ENCODE measurements around the gene TBC1D32. TPM values are rescaled to one million over a fixed set of nuclear protein-coding genes. Genes with fewer than 3 reads are reported as not detected.

TBC1D32 gene
- total RNA-seq, 1 experiment from 2014 or later: 5.2 TPM

DNA sequence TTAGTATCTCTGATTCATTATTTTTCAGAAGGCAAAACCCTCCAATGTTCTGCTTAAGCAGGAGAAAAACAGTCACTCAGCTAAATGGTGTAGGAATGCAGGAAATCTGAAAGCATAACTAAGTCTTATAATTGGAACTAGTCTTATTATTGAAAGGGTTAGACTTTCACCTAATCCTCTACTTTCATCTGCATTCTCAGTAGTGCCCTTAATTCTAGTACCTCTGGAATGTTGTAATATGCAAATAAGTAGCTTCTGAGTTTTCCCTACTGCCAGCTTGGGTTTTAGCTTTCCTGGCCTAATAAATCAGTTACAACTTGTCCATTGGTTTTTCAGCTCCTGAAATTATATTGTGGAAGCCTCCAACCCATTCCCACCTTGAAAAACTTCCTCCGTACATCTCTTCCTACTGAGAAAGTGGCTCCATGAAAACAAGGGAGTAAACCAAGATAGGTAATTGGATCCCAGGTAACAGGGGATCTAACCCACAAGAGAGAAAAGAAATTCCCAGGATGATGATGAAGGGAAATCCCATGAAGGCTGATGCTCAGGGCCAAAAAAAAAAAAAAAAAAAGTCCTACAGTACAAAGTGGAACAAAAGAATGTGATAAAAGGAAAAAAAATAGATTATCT is 147.0 kb downstream of the TBC1D32 start:
- ATAC-seq (peak; percentile 66), DNase-seq (ENCODE audit: low spot score) (no peak)
- CTCF ChIA-PET: no interaction called here
- H3K27me3 Mint-ChIP-seq (ENCODE audit: low read depth): no peaks in the 10 kb centered on the region
- no peak overlapping the region for H3K4me3 Mint-ChIP-seq
- H3K4me1 Mint-ChIP-seq: peaks cover 12% of the 10 kb centered on the region
- H3K36me3 Mint-ChIP-seq: no peaks in the 10 kb centered on the region
- no peak overlapping the region for H3K27ac Mint-ChIP-seq
- POLR2A ChIA-PET: interaction anchor here (0.7 kb wide), 1 partner anchor 200 kb away, joined by 6 read pairs; no protein-coding TSS in a partner anchor
- TF ChIP-seq, protein P1, sequence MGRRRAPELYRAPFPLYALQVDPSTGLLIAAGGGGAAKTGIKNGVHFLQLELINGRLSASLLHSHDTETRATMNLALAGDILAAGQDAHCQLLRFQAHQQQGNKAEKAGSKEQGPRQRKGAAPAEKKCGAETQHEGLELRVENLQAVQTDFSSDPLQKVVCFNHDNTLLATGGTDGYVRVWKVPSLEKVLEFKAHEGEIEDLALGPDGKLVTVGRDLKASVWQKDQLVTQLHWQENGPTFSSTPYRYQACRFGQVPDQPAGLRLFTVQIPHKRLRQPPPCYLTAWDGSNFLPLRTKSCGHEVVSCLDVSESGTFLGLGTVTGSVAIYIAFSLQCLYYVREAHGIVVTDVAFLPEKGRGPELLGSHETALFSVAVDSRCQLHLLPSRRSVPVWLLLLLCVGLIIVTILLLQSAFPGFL (CRISPR knock-in tag; IDR thresholded peaks at IDR 0.05; ENCODE audit: borderline replicate concordance): no peak
- no peak for TF ChIP-seq PRRX2 (CRISPR knock-in tag; IDR thresholded peaks at IDR 0.05)
- TF ChIP-seq FOXP1 (CRISPR knock-in tag; IDR thresholded peaks at IDR 0.05; ENCODE audit: borderline replicate concordance): no peak
- no peak for TF ChIP-seq TP53 (CRISPR knock-in tag; IDR thresholded peaks at IDR 0.05)
- TF ChIP-seq, protein P2, sequence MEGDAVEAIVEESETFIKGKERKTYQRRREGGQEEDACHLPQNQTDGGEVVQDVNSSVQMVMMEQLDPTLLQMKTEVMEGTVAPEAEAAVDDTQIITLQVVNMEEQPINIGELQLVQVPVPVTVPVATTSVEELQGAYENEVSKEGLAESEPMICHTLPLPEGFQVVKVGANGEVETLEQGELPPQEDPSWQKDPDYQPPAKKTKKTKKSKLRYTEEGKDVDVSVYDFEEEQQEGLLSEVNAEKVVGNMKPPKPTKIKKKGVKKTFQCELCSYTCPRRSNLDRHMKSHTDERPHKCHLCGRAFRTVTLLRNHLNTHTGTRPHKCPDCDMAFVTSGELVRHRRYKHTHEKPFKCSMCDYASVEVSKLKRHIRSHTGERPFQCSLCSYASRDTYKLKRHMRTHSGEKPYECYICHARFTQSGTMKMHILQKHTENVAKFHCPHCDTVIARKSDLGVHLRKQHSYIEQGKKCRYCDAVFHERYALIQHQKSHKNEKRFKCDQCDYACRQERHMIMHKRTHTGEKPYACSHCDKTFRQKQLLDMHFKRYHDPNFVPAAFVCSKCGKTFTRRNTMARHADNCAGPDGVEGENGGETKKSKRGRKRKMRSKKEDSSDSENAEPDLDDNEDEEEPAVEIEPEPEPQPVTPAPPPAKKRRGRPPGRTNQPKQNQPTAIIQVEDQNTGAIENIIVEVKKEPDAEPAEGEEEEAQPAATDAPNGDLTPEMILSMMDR (IDR thresholded peaks at IDR 0.05): no peak
- TF ChIP-seq, protein P3, sequence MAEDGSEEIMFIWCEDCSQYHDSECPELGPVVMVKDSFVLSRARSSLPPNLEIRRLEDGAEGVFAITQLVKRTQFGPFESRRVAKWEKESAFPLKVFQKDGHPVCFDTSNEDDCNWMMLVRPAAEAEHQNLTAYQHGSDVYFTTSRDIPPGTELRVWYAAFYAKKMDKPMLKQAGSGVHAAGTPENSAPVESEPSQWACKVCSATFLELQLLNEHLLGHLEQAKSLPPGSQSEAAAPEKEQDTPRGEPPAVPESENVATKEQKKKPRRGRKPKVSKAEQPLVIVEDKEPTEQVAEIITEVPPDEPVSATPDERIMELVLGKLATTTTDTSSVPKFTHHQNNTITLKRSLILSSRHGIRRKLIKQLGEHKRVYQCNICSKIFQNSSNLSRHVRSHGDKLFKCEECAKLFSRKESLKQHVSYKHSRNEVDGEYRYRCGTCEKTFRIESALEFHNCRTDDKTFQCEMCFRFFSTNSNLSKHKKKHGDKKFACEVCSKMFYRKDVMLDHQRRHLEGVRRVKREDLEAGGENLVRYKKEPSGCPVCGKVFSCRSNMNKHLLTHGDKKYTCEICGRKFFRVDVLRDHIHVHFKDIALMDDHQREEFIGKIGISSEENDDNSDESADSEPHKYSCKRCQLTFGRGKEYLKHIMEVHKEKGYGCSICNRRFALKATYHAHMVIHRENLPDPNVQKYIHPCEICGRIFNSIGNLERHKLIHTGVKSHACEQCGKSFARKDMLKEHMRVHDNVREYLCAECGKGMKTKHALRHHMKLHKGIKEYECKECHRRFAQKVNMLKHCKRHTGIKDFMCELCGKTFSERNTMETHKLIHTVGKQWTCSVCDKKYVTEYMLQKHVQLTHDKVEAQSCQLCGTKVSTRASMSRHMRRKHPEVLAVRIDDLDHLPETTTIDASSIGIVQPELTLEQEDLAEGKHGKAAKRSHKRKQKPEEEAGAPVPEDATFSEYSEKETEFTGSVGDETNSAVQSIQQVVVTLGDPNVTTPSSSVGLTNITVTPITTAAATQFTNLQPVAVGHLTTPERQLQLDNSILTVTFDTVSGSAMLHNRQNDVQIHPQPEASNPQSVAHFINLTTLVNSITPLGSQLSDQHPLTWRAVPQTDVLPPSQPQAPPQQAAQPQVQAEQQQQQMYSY (CRISPR knock-in tag; IDR thresholded peaks at IDR 0.05): no peak
- no peak for TF ChIP-seq ZNF219 (CRISPR knock-in tag; IDR thresholded peaks at IDR 0.05; ENCODE audit: borderline replicate concordance)
- TF ChIP-seq ATF1 (CRISPR knock-in tag; IDR thresholded peaks at IDR 0.05): no peak
- TF ChIP-seq, protein P4, sequence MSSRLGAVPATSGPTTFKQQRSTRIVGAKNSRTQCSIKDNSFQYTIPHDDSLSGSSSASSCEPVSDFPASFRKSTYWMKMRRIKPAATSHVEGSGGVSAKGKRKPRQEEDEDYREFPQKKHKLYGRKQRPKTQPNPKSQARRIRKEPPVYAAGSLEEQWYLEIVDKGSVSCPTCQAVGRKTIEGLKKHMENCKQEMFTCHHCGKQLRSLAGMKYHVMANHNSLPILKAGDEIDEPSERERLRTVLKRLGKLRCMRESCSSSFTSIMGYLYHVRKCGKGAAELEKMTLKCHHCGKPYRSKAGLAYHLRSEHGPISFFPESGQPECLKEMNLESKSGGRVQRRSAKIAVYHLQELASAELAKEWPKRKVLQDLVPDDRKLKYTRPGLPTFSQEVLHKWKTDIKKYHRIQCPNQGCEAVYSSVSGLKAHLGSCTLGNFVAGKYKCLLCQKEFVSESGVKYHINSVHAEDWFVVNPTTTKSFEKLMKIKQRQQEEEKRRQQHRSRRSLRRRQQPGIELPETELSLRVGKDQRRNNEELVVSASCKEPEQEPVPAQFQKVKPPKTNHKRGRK (CRISPR knock-in tag; IDR thresholded peaks at IDR 0.05; ENCODE audit: borderline replicate concordance): no peak
- no peak for TF ChIP-seq RELA (CRISPR knock-in tag; IDR thresholded peaks at IDR 0.05; ENCODE audit: borderline replicate concordance)
- no peak for TF ChIP-seq JAZF1 (CRISPR knock-in tag; IDR thresholded peaks at IDR 0.05)
- no peaks in the 10 kb centered on the region for H3K9me3 Mint-ChIP-seq

DNA sequence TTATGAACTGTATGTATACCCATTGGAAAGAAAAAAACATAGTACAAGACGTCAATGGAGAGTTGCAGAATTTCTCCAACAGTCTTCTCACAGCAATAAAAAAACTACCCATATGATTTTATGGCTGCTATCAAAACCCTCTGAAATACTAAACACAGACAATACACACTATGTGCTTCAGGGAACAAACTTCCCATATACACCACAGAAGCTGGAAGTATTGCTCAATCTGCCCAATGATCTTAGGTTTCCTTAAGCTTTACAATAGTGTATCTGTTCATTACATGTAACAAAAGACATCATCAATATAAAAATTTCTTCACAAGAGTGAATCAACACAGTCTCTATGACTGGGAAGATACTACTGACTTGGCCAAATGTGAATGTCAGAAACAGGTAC is 150.5 kb downstream of the TBC1D32 start:
- Mint-ChIP-seq H3K27me3 (ENCODE audit: low read depth) (no peaks in the 10 kb centered on the region), H3K4me1 (peaks cover 7% of the 10 kb centered on the region), H3K36me3 (peaks cover 6% of the 10 kb centered on the region; the same call in 1 of the 2 replicates), H3K9me3 (peaks cover 8% of the 10 kb centered on the region), H3K27ac (no peak overlapping the region), H3K4me3 (no peak overlapping the region)
- no peak for ATAC-seq
- no peak for TF ChIP-seq NFATC4 (CRISPR knock-in tag; IDR thresholded peaks at IDR 0.05)
- TF ChIP-seq, protein P5, sequence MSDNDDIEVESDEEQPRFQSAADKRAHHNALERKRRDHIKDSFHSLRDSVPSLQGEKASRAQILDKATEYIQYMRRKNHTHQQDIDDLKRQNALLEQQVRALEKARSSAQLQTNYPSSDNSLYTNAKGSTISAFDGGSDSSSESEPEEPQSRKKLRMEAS (CRISPR knock-in tag; IDR thresholded peaks at IDR 0.05): no peak
- no peak for TF ChIP-seq SMAD4 (CRISPR knock-in tag; IDR thresholded peaks at IDR 0.05)
- TF ChIP-seq, protein P6, sequence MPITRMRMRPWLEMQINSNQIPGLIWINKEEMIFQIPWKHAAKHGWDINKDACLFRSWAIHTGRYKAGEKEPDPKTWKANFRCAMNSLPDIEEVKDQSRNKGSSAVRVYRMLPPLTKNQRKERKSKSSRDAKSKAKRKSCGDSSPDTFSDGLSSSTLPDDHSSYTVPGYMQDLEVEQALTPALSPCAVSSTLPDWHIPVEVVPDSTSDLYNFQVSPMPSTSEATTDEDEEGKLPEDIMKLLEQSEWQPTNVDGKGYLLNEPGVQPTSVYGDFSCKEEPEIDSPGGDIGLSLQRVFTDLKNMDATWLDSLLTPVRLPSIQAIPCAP (CRISPR knock-in tag; IDR thresholded peaks at IDR 0.05): no peak
- no peak for TF ChIP-seq SP1 (CRISPR knock-in tag; conservative IDR thresholded peaks at IDR 0.05)
- DNase-seq (ENCODE audit: low spot score): no peak
- ChIA-PET CTCF (no interaction called here), POLR2A (no interaction called here)

All from WTC11 (cell line).